Measurements from ENCODE around the gene SOST.
A peak's percentile ranks its signal among the peaks of the same experiment; 100 is the strongest.

The SOST gene

DNA sequence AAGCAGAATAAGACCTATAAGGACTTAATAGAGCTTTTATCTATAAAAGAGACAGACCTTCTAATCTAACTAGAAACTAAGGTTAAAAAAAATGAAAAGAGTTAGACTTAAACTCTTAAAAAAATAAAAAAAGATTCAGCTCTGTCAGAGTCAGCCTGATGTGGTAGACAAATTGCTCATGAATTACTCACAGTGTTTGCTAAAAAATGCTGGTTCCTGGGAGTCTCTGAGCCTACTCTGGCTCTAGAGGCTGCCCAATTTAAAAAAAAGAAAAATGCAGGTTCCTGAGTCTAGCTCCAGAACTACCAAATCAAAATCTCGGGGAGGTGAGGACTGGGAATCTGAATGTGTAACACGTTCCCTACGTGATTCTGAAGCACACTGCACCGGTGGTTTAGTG, 18.1 kb downstream of the SOST start:
- DNase-seq = no peak

GRCh38 chr17:43737722-43738121, 20.9 kb downstream of the SOST start:
- no peak for DNase-seq

GRCh38 chr17:43736389-43736788, 22.2 kb downstream of the SOST start:
- no peak for DNase-seq

DNA sequence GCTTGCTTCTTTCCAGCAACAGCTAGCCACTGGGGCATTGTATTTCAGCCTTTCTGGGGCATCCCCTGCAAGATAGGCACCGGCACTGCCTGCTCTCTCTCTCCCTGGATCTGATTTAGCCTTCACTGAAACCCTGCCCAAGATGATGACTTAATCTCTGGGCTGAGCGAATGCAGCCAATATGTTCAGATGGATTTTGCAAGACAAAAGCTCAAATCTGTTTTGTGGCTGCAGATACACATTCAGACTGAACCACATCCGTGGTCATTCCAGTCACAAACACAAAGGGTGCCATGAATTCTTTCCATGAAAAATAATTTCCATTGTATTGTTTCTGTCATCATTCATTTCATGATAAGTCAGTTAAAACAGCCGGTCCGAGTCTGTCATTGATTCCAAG, 24.2 kb downstream of the SOST start:
- DNase-seq = no peak

- no peak for DNase-seq
These were observed 24.6 kb downstream of the SOST start for GRCh38 chr17:43733956-43734355.

DNA sequence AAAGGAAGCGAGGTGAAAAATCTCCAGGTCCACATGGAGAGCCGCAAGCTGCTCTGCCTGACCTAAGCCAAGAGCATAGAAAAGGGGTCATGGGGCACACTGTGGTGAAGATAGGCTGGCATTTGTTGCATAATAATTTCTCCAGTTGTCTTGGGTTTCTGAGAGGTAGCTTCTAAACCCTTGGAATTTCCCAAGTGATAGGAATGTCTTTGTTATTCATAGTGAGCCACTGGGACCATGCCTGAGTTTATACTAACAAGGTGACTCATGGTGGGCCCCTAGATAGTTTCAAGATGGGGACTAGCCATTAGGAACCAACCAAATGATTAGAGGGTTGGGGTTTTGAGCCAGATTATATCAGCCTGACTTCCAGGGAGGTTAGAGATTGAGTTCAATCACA, 25.6 kb downstream of the SOST start:
- no peak for DNase-seq

DNA sequence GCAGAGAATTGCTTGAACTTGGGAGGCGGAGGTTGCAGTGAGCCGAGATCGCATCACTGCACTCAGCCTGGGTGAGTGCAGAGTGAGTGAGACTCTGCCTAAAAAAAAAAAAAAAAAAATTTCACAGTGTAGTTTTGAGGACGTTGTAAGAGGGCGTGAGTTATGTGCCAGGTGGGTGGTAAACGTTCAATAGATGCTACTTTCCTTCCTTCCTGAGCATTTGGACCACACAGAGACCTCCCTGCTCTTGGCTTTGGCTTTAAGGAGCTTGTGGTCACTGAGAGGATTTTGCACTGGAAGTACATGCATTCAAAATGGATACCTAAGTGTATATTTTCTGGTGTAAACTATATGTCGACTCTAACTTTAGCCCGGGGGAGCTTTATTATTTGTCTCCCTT, 30.5 kb downstream of the SOST start:
- no peak for DNase-seq

DNA sequence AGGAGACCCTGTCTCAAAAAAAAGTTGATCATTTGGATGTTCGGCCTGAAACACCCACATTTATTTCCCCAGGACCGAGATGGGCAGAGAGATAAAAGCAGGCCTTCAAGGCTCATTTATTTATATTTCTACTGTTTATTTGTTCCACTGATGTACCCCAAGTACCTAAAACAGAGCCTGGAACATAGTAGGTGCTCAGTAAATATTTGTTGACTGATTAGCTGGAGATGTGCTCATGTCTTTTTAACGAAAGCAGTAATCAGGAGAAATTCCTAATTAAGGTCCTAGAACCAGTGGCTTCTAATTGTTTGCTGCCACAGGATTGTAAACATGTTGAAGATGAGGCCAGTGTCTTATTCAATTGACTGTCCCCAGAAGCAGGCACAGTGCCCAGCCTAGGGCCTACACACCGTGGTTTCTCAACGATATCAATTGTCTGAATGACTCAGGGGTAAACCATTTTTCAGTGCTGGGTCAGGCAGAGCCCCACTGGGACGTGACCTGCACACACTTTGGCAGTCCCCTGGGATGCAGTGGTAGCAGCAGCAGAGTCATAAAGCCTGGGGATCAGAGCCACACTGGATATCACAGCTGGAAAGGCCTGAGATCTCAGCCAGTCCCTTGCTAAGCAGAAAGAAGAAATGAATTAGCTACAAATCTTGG, 34.8 kb downstream of the SOST start:
- DNase-seq = no peak

- no peak for DNase-seq
These were observed 35.5 kb downstream of the SOST start for GRCh38 chr17:43722870-43723665.

- DNase-seq = no peak
These were observed 36.3 kb downstream of the SOST start for GRCh38 chr17:43722269-43722619.

GRCh38 chr17:43721537-43722268, 36.9 kb downstream of the SOST start:
- no peak for DNase-seq

DNA sequence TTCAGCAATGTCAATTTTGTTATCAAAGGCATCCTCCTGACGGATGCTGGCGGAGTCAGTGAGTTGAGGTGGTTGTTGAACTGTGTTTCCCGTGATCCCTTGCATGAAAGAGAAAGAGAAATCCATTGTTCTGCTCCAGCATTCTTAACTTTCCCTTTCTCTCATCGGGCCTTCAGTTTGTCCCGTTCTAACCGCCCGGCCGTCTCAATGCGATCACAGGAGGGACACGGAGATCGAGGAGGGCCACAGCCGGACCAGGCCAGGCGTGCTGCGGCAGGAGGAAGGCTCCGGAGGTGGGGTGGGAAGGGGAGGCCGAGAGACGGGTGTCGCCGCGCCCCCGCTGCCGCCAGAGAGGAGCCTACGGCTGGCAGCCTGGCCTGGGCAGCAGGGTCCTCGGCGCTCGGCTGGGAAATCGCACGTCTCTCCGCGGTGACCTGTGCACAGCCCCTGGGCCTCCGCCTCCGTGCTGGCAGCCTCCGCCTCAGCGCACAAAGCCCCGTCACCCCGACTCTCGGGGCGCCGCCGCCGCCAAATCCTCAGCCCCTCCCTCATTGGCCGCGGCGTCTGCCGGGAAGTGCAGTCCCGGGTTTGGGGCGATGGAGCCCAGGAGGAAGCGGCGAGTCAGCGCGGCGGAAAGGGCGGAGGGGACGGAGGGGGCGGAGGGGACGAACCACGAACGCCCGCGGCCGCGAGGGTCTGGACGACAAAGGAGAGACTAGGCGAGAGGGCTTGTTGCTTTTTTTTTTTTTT, 38.1 kb downstream of the SOST start:
- DNase-seq = peak; percentile 70 to 78

DNA sequence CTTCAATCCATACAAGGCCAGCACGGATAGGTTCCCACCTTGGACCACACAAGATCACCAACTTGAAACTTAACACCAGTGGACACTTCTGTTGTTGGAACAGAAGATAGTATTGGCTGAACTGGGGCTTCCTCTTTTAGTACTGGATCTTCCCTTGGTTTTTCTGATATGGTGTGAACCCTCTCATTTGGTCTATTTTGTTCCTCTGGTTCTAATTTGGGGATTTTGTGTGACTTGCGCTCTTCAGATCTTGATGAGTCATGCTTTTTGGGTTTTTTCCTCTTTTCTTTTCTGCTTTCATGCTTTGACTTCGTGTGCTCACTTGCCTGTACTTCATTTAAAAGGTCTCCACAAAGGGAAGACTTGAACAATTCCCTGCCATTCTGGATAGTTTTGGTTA, 39.0 kb downstream of the SOST start:
- DNase-seq = no peak

- no peak for DNase-seq
These were observed 40.0 kb downstream of the SOST start for GRCh38 chr17:43718544-43718943.

- DNase-seq = no peak
These were observed 40.7 kb downstream of the SOST start for GRCh38 chr17:43717913-43718312.

- DNase-seq = no peak
These were observed 44.0 kb downstream of the SOST start for GRCh38 chr17:43714465-43715149.

DNA sequence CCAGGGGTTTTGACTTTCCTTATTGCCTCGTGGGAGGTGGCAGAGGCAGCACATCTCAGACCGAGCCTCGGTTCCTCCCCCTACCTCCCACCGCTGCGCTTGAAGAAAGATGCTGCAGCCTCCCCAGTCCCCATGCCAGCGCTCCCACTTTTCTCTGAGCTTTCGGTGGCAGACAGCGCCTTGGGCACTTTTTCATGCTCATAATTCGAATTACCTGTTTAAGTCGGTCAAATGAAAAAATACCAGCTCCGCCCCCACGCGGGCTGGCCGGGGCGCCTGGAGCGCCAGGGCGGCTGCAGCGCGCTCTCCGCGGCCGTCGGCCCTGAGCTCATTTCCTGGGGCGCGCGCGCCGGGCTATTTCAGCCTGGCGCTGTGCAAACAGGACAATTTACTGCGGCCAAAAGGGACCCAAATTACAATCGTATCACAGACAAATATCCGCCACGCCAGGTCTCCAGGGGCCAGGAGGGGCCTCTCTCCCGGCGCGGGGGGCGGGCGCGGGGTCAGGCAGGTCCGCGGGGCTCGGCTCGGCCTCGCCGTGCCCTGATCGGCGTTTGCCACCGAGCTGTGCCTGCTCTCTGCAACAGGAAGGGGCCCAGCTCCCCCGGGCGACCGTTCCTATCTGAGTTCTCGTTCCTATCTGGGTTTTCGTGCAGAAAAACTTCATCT, 45.0 kb downstream of the SOST start:
- DNase-seq = no peak

GRCh38 chr17:43712397-43712796, 46.2 kb downstream of the SOST start:
- DNase-seq = no peak

GRCh38 chr17:43710101-43710500, 48.5 kb downstream of the SOST start:
- DNase-seq = no peak

GRCh38 chr17:43709210-43709609, 49.4 kb downstream of the SOST start:
- no peak for DNase-seq

DNA sequence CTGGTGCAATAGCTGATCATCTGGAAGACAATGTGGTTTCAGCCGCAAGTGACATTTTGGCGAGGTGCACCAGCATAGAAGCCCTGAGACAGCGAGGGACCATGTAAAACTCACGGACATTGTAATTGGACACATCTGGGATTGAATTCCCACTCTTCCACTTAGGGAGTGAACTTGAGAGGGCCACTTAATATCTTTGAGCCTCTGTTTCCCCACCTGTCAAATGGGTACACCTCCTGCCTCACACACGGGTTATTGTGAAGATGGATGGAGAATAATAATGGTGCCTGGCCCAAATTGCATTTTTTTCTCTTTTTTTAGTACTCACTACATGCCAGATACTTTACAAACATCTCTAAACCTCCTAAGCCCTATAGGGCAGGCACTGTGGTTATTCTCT, 51.4 kb downstream of the SOST start:
- DNase-seq = no peak

GRCh38 chr17:43706235-43706634, 52.4 kb downstream of the SOST start:
- no peak for DNase-seq

All from CD4-positive, alpha-beta T cell treated with Interleukin-4 for 1 hour (primary cell).